DMS 273 treated with DMSO at 0.1 percent for 48 hours (cell line): ENCODE results near the gene PFKFB3.

Experiments
- DNase-seq: peaks from one replicate; lab custom pipeline; 2025; lab: John Stamatoyannopoulos, UW

The PFKFB3 gene

GRCh38 chr10:6300784-6301460, 98.2 kb downstream of the PFKFB3 start:
- no peak for DNase-seq

GRCh38 chr10:6301488-6302075, 98.8 kb downstream of the PFKFB3 start:
- no peak for DNase-seq
